GM12801 (cell line): ENCODE data around the gene NLGN1.

Experiments
- TF ChIP-seq, protein P1 (sequence below): IDR thresholded peaks from one replicate; pipeline ENCODE4 v1.5.1; 2011; ENCODE audit warnings: control low read depth; ENCODE audit not compliant: insufficient read length; ENCODE audit errors: extremely low read depth

NLGN1 gene

DNA sequence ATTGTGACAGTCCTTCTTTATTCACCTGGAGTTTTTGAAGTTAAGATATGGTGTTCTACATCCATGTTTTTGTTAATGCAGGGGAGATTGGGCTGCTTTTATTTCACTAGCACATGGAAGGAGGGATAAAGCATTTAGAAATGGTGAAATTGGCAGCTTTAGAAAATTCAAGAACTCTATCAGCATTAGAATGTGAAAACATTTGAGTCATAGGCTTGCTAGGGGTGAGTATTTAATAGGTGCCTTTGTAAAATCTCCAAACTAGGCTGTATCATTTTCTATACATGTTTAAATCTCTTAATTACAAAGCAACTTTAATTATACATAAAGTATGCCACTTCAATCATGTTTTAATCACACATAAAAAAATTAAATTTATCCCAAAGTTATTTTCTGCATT, 12.9 kb downstream of the NLGN1 start:
- TF ChIP-seq, protein P1, sequence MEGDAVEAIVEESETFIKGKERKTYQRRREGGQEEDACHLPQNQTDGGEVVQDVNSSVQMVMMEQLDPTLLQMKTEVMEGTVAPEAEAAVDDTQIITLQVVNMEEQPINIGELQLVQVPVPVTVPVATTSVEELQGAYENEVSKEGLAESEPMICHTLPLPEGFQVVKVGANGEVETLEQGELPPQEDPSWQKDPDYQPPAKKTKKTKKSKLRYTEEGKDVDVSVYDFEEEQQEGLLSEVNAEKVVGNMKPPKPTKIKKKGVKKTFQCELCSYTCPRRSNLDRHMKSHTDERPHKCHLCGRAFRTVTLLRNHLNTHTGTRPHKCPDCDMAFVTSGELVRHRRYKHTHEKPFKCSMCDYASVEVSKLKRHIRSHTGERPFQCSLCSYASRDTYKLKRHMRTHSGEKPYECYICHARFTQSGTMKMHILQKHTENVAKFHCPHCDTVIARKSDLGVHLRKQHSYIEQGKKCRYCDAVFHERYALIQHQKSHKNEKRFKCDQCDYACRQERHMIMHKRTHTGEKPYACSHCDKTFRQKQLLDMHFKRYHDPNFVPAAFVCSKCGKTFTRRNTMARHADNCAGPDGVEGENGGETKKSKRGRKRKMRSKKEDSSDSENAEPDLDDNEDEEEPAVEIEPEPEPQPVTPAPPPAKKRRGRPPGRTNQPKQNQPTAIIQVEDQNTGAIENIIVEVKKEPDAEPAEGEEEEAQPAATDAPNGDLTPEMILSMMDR = no peak

GRCh38 chr3:173410849-173411248, 13.3 kb downstream of the NLGN1 start:
- TF ChIP-seq, protein P1 = no peak

GRCh38 chr3:173411375-173411973, 13.9 kb downstream of the NLGN1 start:
- TF ChIP-seq, protein P1 = no peak

GRCh38 chr3:173416070-173416469, 18.5 kb downstream of the NLGN1 start:
- TF ChIP-seq, protein P1 = no peak

- TF ChIP-seq, protein P1 = no peak
Observed at GRCh38 chr3:173429076-173429475, 31.5 kb downstream of the NLGN1 start.

DNA sequence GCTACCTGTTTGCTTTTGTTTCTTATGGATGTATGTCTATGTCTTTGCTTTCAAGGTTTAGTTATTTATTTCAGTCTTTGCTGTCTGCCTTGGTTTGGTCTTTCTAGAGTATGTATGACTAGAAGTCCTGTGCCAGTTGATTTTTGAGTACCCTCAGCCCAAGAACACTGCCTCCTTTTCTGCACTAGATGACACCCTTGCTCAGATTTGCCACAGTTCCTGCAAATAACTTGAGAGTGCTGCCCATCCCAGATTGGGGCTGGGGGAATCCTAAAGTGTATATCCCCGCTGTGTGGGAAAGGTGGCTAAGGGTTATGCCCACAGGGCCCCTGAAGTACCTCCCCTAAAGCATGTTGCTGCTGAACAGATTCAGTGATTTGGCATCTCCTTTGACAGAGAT, 32.0 kb downstream of the NLGN1 start:
- TF ChIP-seq, protein P1 = no peak

DNA sequence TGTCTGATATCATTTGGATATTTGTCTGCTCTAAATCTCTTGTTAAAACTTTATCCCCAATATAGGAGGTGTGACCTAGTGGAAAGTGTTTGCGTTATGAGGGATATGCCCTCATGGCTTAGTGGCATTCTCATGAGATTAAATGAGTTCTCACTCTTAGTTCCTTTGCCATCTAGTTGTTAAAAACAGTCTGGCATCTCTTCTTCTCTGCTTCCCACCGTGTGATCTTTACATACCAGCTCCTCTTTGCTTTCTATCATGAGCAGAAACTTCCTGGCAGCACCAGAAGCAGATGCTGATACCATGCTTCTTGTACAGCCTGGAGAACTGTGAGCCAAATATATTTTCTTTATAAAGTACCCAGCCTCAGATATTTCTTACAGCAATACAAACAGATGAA, 33.0 kb downstream of the NLGN1 start:
- TF ChIP-seq, protein P1 = no peak
